Muscle layer of colon (tissue), 2 donors: ENCODE measurements around the gene RPL5.

Source experiments
- H3K27ac ChIP-seq: one replicate; pipeline ENCODE4 v1.7.0; 2013; ENCODE audit warnings: low read depth, mild to moderate bottlenecking, low read length, moderate library complexity
- H3K27me3 ChIP-seq, 2 donors: one replicate each; pipeline ENCODE4 v1.7.0; 2013; ENCODE audit warnings: low read length in 2 of 2, mild to moderate bottlenecking in 2 of 2; ENCODE audit not compliant: insufficient read depth in 2 of 2, control insufficient read depth in 1 of 2
- H3K36me3 ChIP-seq: one replicate; pipeline ENCODE4 v1.7.0; 2013; ENCODE audit warnings: mild to moderate bottlenecking, low read length; ENCODE audit not compliant: insufficient read depth
- H3K4me1 ChIP-seq: one replicate; pipeline ENCODE4 v1.7.0; 2013; ENCODE audit warnings: mild to moderate bottlenecking, low read length; ENCODE audit not compliant: insufficient read depth
- H3K4me3 ChIP-seq, 2 donors: one replicate each; pipeline ENCODE4 v1.7.0; 2013; ENCODE audit warnings: low read length in 2 of 2, low read depth in 1 of 2, mild to moderate bottlenecking in 1 of 2, moderate library complexity in 1 of 2
- H3K9ac ChIP-seq: one replicate; pipeline ENCODE4 v1.7.0; 2013; ENCODE audit warnings: low read length
- H3K9me3 ChIP-seq: one replicate; pipeline ENCODE4 v1.7.0; 2013; ENCODE audit warnings: mild to moderate bottlenecking, low read length
- donor health status: abdominal sarcoma.
- donor health status: Adenocarcinoma of cecum.

Gene RPL5

DNA sequence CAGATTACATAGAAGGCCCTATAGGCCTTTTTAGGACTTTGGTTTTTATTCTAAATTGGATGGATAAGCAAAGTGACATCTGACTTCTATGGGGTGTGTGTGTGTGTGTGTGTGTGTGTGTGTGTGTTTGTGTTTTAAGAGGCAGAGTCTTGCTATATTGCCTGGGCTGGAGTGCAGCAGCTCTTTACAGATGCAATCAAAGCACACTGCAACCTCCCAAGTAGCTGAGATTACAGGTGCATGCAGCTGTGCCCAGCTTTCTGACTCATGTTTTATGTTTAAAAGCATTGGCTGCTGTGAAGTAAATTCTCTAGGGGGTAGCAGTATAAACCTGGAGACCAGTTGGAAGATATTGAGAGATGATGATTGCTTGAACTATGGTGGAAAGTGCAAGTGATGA lies 34.5 kb upstream of the RPL5 start:
- Histone ChIP-seq H3K9ac (no peak overlapping the region), H3K4me3 (no peak overlapping the region), H3K27ac (no peak overlapping the region), H3K27me3 (no peaks in the 10 kb centered on the region), H3K4me1 (no peaks in the 10 kb centered on the region), H3K36me3 (no peaks in the 10 kb centered on the region), H3K9me3 (no peaks in the 10 kb centered on the region)

DNA sequence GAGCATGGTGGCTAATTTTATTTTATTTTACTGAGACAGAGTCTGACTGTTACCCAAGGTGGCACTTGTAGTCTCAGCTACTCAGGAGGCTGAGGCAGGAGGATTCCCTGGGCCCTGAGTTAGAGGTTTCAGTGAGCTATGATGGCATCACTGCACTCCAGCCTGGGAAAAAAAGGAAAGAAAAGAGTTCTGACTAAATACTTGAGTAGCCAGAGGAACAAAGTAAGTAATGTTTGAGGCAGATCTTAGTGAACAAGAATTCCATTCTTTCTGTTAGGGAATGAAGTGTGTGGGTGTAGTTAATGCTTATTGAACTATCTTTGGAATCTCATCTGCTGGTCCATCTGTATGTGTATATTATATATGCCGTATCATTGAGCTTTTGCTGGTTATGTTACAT lies 33.9 kb upstream of the RPL5 start:
- H3K27me3 ChIP-seq, result no peaks in the 10 kb centered on the region
- no peak overlapping the region for H3K9ac ChIP-seq
- no peaks in the 10 kb centered on the region for H3K9me3 ChIP-seq
- H3K36me3 ChIP-seq, result no peaks in the 10 kb centered on the region
- H3K27ac ChIP-seq, result no peak overlapping the region
- H3K4me3 ChIP-seq, result no peak overlapping the region
- no peaks in the 10 kb centered on the region for H3K4me1 ChIP-seq

DNA sequence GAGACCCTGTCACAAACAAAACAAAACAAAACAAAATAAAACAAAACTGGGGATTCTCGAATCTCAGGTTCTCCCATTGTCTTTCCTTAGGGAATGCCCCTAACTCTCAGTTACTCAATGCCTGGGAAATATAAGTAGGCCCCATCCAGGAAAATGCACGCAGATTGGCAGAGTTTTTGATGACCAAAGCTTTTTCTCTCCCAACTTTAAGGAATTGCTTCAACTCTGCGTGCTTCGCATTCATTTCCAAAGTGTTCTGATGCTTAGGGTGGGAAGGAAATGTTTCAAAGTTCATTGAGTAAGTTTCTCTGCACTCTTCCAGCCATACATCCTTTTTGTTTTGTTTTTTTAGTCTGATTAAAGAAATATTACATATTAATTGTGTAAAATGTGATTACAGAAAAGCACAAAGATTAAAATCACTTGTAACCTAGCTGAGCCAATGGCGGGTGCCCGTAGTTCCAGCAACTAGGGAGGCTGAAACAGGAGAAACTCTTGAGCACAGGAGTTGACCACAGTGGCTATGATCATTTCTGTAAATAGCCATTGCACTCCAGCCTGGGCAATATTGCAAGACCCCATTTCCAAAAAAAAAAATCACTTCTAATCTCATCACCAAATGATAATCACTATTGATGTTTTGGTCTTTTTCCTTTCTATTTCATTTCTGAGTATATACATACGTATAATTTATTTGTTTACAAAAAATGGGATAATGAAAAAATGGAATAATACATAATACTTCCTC lies 28.5 kb upstream of the RPL5 start:
- H3K9ac ChIP-seq, result no peak overlapping the region
- H3K27ac ChIP-seq, result no peak overlapping the region
- H3K36me3 ChIP-seq, result no peaks in the 10 kb centered on the region
- H3K27me3 ChIP-seq, result no peaks in the 10 kb centered on the region
- H3K4me3 ChIP-seq, result no peak overlapping the region
- no peaks in the 10 kb centered on the region for H3K4me1 ChIP-seq
- H3K9me3 ChIP-seq, result no peaks in the 10 kb centered on the region

DNA sequence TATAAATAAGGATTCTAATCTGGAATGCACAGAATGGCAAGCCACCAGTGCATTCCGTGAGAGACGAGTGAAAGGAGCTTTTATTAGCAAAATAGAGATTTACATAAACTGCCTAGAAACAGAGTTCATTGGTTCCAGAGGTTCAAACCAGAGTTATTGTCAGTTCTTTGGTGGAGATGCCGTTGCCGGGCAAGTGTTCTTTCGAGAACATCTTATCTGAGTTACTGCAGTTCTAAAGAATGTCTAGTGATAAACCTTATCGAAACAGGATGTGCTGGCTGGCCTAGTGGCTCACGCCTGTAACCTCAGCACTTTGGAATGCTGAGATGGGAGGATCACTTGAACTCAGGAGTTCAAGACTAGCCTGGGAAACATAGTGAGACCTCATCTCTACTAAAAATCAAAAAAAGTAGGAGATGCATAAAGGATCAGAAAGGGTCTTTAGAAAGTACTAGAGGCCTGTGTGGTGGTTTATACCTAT lies 27.1 kb upstream of the RPL5 start:
- no peak overlapping the region for H3K9ac ChIP-seq
- H3K27ac ChIP-seq, result no peak overlapping the region
- H3K4me3 ChIP-seq, result no peak overlapping the region
- H3K4me1 ChIP-seq, result no peaks in the 10 kb centered on the region
- no peaks in the 10 kb centered on the region for H3K27me3 ChIP-seq
- no peaks in the 10 kb centered on the region for H3K9me3 ChIP-seq
- no peaks in the 10 kb centered on the region for H3K36me3 ChIP-seq

DNA sequence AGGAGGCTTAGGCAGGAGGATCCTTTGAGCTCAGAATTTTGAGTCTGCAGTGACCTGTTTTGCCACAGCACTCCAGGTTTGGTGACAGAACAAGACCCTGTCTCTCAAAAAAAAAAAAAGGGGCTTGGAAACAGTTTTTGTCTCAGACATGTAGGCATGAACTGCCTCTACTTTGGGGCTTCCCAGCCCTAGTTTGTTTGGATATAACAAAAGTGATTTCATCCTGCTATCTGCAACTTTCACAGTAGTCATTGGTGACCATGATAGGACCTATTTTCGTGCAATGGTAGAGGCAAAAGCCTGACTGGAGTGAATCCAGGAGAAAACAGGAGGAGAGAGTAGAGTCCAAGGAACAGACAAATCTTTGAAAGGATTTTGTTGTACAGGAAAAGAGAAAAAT lies 26.6 kb upstream of the RPL5 start:
- Histone ChIP-seq H3K9me3 (no peaks in the 10 kb centered on the region), H3K36me3 (no peaks in the 10 kb centered on the region), H3K27me3 (no peaks in the 10 kb centered on the region), H3K4me1 (no peaks in the 10 kb centered on the region), H3K4me3 (no peak overlapping the region), H3K27ac (no peak overlapping the region), H3K9ac (no peak overlapping the region)

GRCh38 chr1:92808381-92808780 lies 23.5 kb upstream of the RPL5 start:
- H3K9me3 ChIP-seq, result no peaks in the 10 kb centered on the region
- no peaks in the 10 kb centered on the region for H3K4me1 ChIP-seq
- H3K27ac ChIP-seq, result no peak overlapping the region
- no peak overlapping the region for H3K9ac ChIP-seq
- H3K4me3 ChIP-seq, result no peak overlapping the region
- H3K36me3 ChIP-seq, result no peaks in the 10 kb centered on the region
- H3K27me3 ChIP-seq, result no peaks in the 10 kb centered on the region

DNA sequence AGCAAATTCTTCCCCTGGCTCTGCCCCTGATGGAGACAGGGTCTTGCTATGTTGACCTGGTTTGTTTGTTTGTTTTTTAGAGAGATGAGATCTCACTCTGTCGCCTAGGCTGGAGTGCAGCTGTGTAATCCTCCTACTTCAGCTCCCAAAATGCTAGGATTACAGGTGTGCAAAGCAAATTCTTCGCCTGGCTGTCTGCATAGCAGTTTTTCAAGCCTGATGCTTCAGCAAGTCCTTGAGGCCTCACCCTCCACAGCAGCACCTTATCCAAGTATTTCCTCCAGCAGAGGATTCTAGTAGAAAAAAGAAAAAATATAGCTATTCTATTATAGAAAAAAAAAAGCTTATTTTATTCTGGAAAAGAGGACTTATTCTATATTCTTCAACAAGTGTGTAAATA lies 15.1 kb upstream of the RPL5 start:
- Histone ChIP-seq H3K9ac (no peak overlapping the region), H3K27me3 (no peaks in the 10 kb centered on the region), H3K4me1 (no peaks in the 10 kb centered on the region), H3K9me3 (no peaks in the 10 kb centered on the region), H3K4me3 (no peak overlapping the region), H3K36me3 (no peaks in the 10 kb centered on the region), H3K27ac (no peak overlapping the region)

DNA sequence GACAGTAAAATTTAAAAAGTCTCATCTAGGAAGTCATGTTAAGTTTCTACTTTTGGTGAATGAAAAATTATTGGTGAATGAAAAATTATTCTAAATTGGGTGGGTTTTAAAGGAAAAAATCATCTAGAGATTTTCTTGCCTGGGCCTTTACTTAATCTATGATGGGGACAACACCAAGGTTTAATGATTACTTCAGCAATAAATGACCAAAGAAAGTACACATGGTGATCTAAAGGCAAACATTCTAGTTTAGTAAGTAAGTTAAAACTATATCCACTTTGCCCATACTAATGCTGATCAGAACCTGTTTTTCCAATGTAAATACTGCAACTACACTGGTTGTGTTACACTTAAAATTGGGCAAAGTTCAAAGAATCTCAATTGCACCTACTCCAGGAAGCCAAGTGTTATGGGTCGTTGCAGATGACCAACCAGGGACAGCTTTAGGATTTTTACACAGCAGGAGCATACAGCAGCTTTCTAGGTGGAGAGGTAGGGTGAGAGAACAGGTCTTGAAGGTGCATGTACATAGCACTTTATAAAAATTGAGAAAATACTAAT lies 14.6 kb upstream of the RPL5 start:
- no peaks in the 10 kb centered on the region for H3K36me3 ChIP-seq
- no peaks in the 10 kb centered on the region for H3K4me1 ChIP-seq
- no peaks in the 10 kb centered on the region for H3K9me3 ChIP-seq
- no peak overlapping the region for H3K9ac ChIP-seq
- no peak overlapping the region for H3K27ac ChIP-seq
- no peaks in the 10 kb centered on the region for H3K27me3 ChIP-seq
- H3K4me3 ChIP-seq, result no peak overlapping the region

- Histone ChIP-seq H3K36me3 (no peaks in the 10 kb centered on the region), H3K9me3 (no peaks in the 10 kb centered on the region), H3K27me3 (no peaks in the 10 kb centered on the region), H3K4me1 (no peaks in the 10 kb centered on the region), H3K9ac (no peak overlapping the region), H3K27ac (no peak overlapping the region), H3K4me3 (no peak overlapping the region)
Observed at GRCh38 chr1:92817986-92818764, 13.7 kb upstream of the RPL5 start.

DNA sequence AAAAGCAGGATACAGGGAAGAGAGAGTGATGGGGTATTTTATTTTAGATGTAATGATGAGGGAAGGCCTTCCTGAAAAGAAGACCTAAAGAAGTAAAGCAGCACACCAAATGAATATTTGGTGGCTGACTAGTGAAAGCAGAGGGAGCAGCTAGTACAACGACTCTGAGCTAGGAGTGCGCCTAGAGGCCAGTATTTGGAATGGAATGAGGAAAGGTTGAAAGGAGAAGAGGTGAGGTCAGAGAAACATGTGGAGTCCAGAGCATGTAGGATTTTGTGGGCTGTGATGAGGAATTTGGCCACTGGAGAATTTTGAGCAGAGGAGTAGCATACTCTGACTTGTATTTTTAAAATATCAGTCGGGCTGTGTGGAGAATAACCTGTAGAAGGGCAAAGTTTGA lies 11.8 kb upstream of the RPL5 start:
- Histone ChIP-seq H3K36me3 (no peaks in the 10 kb centered on the region), H3K4me3 (no peak overlapping the region), H3K9me3 (no peaks in the 10 kb centered on the region), H3K27me3 (no peaks in the 10 kb centered on the region), H3K27ac (no peak overlapping the region), H3K9ac (no peak overlapping the region), H3K4me1 (no peaks in the 10 kb centered on the region)

- Histone ChIP-seq H3K4me1 (no peaks in the 10 kb centered on the region), H3K36me3 (no peaks in the 10 kb centered on the region), H3K4me3 (no peak overlapping the region), H3K27me3 (no peaks in the 10 kb centered on the region), H3K9me3 (no peaks in the 10 kb centered on the region), H3K27ac (no peak overlapping the region), H3K9ac (no peak overlapping the region)
Observed at GRCh38 chr1:92820551-92820950, 11.3 kb upstream of the RPL5 start.
